Measurements from ENCODE around the gene ZSCAN10. TPM values are rescaled to one million over a fixed set of nuclear protein-coding genes. Genes with fewer than 3 reads are reported as not detected.

Gene ZSCAN10
- total RNA-seq, 1 experiment from 2014 or later: 0.76 TPM

DNA sequence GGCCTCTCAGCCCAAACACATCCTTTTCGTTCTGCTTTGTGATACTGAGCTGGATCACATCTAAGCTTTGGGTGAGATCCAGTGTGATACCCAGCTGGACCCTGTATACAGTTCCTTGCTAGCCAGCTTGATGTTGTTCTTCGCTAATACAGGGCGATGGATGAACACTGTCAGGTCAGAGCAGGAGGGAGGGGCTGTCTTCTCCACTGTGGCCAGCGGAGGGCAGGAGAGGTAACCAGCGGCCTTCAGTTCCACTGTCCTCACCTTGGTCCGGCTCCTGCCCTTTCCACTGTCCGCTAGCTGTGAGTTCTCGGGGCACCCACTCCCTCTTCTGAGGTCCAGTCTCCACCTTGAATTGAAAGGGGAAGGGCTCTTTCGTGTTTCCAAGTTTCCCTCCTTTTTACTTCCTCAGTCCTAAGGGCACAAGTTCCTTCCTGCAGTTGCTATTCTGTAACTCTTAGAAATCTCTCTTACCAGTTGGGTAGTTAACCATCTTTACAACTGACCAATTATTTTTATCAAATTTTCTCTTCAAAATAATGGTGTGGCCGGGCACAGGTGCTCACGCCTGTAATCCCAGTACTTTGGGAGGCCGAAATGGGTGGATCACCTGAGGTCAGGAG lies 32.8 kb upstream of the ZSCAN10 start:
- peak overlapping the region; percentile 35; the same call in 1 of the 2 replicates for H3K27ac ChIP-seq (ENCODE audit: low read depth, low read length)
- no peaks in the 10 kb centered on the region for H3K9me2 ChIP-seq (ENCODE audit: insufficient read depth)
- RAD21 ChIA-PET (ENCODE audit: low non-redundant PET in 1 of 2, low total read pairs in 2 of 2, uncharacterized antibody in 2 of 2, unreplicated experiment in 2 of 2): interaction anchor here in 1 of 2 experiments (0.5 kb wide), 1 partner anchor 26 kb away, joined by 5 read pairs; no protein-coding TSS in a partner anchor
- DNase-seq (ENCODE audit: low read depth, low spot score) (no peak), ATAC-seq (peak; percentile 49)
- CTCF ChIA-PET: interaction anchor here (0.7 to 2.3 kb wide), 10 partner anchors 16 to 442 kb away, joined by 3 to 9 read pairs (median 3); no protein-coding TSS in a partner anchor
- H3K36me3 ChIP-seq (ENCODE audit: control insufficient read depth in 1 of 2, insufficient read depth in 2 of 2, low read length in 2 of 2): peaks cover 0 to 6% of the 10 kb centered on the region in 2 experiments; a peak in 2 of 4 replicates
- peaks cover 21 to 29% of the 10 kb centered on the region in 2 experiments for H3K4me1 ChIP-seq (ENCODE audit: control insufficient read depth in 1 of 2, insufficient read depth in 2 of 2, low read length in 2 of 2)
- peaks cover 34% of the 10 kb centered on the region for H3K79me2 ChIP-seq (ENCODE audit: insufficient read depth, low read length)
- H3K9ac ChIP-seq (ENCODE audit: low read length): no peak overlapping the region
- H4K20me1 ChIP-seq (ENCODE audit: insufficient read depth): no peaks in the 10 kb centered on the region
- no peak overlapping the region for H3K4me3 ChIP-seq (replicated peaks in 1 of 2; ENCODE audit: low read depth in 1 of 2, low read length in 2 of 2)
- H3K27me3 ChIP-seq (ENCODE audit: insufficient read depth, low read length): no peaks in the 10 kb centered on the region
- H2AFZ ChIP-seq (ENCODE audit: low read depth, low read length, poor library complexity, severe bottlenecking): no peak overlapping the region
- no peak for TF ChIP-seq YY1 (IDR thresholded peaks at IDR 0.05; ENCODE audit: extremely low read depth, insufficient replicate concordance, low read depth, low read length)
- TF ChIP-seq POLR2AphosphoS5 (IDR thresholded peaks at IDR 0.05; ENCODE audit: low read depth, low read length): peak; percentile 25; the same call in 1 of the 2 replicates
- TF ChIP-seq, protein P1, sequence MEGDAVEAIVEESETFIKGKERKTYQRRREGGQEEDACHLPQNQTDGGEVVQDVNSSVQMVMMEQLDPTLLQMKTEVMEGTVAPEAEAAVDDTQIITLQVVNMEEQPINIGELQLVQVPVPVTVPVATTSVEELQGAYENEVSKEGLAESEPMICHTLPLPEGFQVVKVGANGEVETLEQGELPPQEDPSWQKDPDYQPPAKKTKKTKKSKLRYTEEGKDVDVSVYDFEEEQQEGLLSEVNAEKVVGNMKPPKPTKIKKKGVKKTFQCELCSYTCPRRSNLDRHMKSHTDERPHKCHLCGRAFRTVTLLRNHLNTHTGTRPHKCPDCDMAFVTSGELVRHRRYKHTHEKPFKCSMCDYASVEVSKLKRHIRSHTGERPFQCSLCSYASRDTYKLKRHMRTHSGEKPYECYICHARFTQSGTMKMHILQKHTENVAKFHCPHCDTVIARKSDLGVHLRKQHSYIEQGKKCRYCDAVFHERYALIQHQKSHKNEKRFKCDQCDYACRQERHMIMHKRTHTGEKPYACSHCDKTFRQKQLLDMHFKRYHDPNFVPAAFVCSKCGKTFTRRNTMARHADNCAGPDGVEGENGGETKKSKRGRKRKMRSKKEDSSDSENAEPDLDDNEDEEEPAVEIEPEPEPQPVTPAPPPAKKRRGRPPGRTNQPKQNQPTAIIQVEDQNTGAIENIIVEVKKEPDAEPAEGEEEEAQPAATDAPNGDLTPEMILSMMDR (IDR thresholded peaks at IDR 0.05 in 2 of 3, conservative IDR thresholded peaks at IDR 0.05 in 1 of 3; ENCODE audit: borderline replicate concordance in 1 of 3, insufficient read depth in 1 of 3, low read depth in 2 of 3, low read length in 2 of 3): peak; percentile 57 to 84 (median 75)
- TF ChIP-seq, protein P2, sequence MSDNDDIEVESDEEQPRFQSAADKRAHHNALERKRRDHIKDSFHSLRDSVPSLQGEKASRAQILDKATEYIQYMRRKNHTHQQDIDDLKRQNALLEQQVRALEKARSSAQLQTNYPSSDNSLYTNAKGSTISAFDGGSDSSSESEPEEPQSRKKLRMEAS (IDR thresholded peaks at IDR 0.05): no peak
- TF ChIP-seq TCF7L2 (IDR thresholded peaks at IDR 0.05; ENCODE audit: borderline replicate concordance, extremely low read depth, insufficient read depth, insufficient read length): no peak
- TF ChIP-seq RAD21 (IDR thresholded peaks at IDR 0.05; ENCODE audit: low read depth): peak; percentile 54; the same call in 1 of the 2 replicates
- no peak for TF ChIP-seq SP1 (IDR thresholded peaks at IDR 0.05; ENCODE audit: low read depth)
- TF ChIP-seq, protein P3, sequence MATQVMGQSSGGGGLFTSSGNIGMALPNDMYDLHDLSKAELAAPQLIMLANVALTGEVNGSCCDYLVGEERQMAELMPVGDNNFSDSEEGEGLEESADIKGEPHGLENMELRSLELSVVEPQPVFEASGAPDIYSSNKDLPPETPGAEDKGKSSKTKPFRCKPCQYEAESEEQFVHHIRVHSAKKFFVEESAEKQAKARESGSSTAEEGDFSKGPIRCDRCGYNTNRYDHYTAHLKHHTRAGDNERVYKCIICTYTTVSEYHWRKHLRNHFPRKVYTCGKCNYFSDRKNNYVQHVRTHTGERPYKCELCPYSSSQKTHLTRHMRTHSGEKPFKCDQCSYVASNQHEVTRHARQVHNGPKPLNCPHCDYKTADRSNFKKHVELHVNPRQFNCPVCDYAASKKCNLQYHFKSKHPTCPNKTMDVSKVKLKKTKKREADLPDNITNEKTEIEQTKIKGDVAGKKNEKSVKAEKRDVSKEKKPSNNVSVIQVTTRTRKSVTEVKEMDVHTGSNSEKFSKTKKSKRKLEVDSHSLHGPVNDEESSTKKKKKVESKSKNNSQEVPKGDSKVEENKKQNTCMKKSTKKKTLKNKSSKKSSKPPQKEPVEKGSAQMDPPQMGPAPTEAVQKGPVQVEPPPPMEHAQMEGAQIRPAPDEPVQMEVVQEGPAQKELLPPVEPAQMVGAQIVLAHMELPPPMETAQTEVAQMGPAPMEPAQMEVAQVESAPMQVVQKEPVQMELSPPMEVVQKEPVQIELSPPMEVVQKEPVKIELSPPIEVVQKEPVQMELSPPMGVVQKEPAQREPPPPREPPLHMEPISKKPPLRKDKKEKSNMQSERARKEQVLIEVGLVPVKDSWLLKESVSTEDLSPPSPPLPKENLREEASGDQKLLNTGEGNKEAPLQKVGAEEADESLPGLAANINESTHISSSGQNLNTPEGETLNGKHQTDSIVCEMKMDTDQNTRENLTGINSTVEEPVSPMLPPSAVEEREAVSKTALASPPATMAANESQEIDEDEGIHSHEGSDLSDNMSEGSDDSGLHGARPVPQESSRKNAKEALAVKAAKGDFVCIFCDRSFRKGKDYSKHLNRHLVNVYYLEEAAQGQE (IDR thresholded peaks at IDR 0.05; ENCODE audit: low read depth): no peak
- no peak for TF ChIP-seq JUND (IDR thresholded peaks at IDR 0.05)
- no peak for TF ChIP-seq CEBPB (IDR thresholded peaks at IDR 0.05; ENCODE audit: low read depth)
- TF ChIP-seq, protein P4, sequence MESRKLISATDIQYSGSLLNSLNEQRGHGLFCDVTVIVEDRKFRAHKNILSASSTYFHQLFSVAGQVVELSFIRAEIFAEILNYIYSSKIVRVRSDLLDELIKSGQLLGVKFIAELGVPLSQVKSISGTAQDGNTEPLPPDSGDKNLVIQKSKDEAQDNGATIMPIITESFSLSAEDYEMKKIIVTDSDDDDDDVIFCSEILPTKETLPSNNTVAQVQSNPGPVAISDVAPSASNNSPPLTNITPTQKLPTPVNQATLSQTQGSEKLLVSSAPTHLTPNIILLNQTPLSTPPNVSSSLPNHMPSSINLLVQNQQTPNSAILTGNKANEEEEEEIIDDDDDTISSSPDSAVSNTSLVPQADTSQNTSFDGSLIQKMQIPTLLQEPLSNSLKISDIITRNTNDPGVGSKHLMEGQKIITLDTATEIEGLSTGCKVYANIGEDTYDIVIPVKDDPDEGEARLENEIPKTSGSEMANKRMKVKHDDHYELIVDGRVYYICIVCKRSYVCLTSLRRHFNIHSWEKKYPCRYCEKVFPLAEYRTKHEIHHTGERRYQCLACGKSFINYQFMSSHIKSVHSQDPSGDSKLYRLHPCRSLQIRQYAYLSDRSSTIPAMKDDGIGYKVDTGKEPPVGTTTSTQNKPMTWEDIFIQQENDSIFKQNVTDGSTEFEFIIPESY (IDR thresholded peaks at IDR 0.05; ENCODE audit: extremely low read depth, insufficient replicate concordance, low read length): no peak
- TF ChIP-seq POLR2A (IDR thresholded peaks at IDR 0.05; ENCODE audit: borderline replicate concordance, extremely low read depth, insufficient read depth, insufficient read length): no peak
- BruUV-seq (replicated peaks): no TSS peak
- POLR2A ChIA-PET: interaction anchor here (1.1 to 2.0 kb wide), 3 partner anchors 18 to 42 kb away, joined by 3 to 6 read pairs (median 3); no protein-coding TSS in a partner anchor
- intact Hi-C loops (cut with micrococcal nuclease): loop anchor here (5.0 kb wide), 1 partner anchor 35 kb away; no protein-coding TSS in a partner anchor
- H3K9me3 ChIP-seq (ENCODE audit: control insufficient read depth in 1 of 2, insufficient read depth in 1 of 2, low read depth in 1 of 2, low read length in 2 of 2): no peaks in the 10 kb centered on the region
- no peak overlapping the region for H3K4me2 ChIP-seq (ENCODE audit: low read length)

All from HCT116 (cell line).